ENCODE data around the gene DIS3. TPM values are rescaled to one million over a fixed set of nuclear protein-coding genes. Genes with fewer than 3 reads are reported as not detected.

The DIS3 gene
- total and polyA plus RNA-seq, 9 of the 15 experiments (the other 6 are each of a cell fraction or from before 2014, with no cell fraction given): 6.0 to 48.9 (median 34.2) TPM

DNA sequence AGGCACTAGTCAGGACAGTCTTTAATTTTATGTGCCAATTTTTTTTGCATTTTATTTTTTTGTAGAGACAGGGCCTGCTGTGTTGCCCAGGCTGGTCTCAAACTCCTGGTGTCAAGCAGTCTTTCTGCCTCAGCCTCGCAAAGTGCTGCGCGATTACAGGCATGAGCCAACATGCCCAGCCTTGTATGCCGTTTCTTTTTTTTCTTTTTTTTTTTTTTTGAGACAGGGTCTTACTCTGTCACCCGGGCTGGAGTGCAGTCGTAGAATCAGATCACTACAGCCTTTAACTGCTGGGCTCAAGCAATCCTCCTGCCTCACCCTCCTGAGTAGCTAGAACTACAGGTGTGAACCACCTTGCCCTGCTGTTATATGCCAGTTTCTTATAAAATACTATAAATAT lies 27.6 kb downstream of the DIS3 start (continued):
- no peak for TF ChIP-seq ZNF140 (CRISPR knock-in tag; IDR thresholded peaks at IDR 0.05)
- TF ChIP-seq, protein P1, sequence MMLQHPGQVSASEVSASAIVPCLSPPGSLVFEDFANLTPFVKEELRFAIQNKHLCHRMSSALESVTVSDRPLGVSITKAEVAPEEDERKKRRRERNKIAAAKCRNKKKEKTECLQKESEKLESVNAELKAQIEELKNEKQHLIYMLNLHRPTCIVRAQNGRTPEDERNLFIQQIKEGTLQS (IDR thresholded peaks at IDR 0.05): no peak
- TF ChIP-seq, protein P1 (CRISPR knock-in tag; conservative IDR thresholded peaks at IDR 0.05): no peak
- TF ChIP-seq ZNF12 (CRISPR knock-in tag; IDR thresholded peaks at IDR 0.05): no peak
- no peak for TF ChIP-seq CHD2 (IDR thresholded peaks at IDR 0.05; ENCODE audit: low read depth, low read length)

DNA sequence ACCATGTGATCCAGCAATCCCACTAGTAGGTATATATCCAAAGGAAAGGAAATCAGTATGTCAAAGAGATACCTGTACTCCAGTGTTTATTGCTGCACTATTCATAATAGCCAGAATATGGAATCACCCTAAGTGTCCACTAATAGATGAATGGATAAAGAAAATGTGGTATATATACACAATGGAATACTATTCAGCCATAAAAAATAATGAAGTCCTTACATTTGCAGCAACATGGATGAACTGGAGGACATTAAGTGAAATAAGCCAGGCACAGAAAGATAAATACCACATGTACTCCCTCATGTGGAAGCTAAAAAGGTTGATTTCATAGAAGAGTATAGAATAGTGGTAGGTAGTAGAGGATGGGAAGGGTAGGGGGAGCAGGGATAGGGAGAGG lies 30.5 kb downstream of the DIS3 start:
- no peaks in the 10 kb centered on the region for H3K4me1 ChIP-seq (replicated peaks in 1 of 2; ENCODE audit: control insufficient read depth in 2 of 2, insufficient read depth in 2 of 2, low read length in 2 of 2)
- ChIA-PET CTCF (ENCODE audit: low intra/inter-chr PET ratio) (no interaction called here), POLR2A (interaction anchor here (1.6 kb wide), 1 partner anchor 15 kb away, joined by 6 read pairs; no protein-coding TSS in a partner anchor)
- no peaks in the 10 kb centered on the region for H3K27me3 ChIP-seq (ENCODE audit: control insufficient read depth in 2 of 2, insufficient read depth in 2 of 2, low read length in 2 of 2)
- in situ Hi-C loops (cut with MboI) (no loop called here), intact Hi-C loops (cut with micrococcal nuclease) (no loop called here)
- BruUV-seq (replicated peaks): no TSS peak
- no peak overlapping the region for H3K27ac ChIP-seq (ENCODE audit: extremely low read depth, low read depth, low read length)
- no peaks in the 10 kb centered on the region for H3K9me1 ChIP-seq (ENCODE audit: control insufficient read depth, insufficient read depth, low read length)
- no peak for FAIRE-seq
- H3K36me3 ChIP-seq (ENCODE audit: control insufficient read depth, insufficient read depth, low read length): peaks cover 87% of the 10 kb centered on the region
- no peak for DNase-seq (ENCODE audit: extremely low read depth in 1 of 4, low spot score in 3 of 4)
- H3K9me3 ChIP-seq (replicated peaks; ENCODE audit: control insufficient read depth, insufficient read depth, low read depth, low read length): no peaks in the 10 kb centered on the region
- H2AFZ ChIP-seq (ENCODE audit: low read depth, low read length): no peak overlapping the region
- no peaks in the 10 kb centered on the region for H4K20me1 ChIP-seq (replicated peaks; ENCODE audit: control insufficient read depth, insufficient read depth, low read length)
- peaks cover 4% of the 10 kb centered on the region; the same call in 1 of the 3 replicates for H3K79me2 ChIP-seq (ENCODE audit: control insufficient read depth, insufficient read depth, low read length)
- H3K4me2 ChIP-seq (ENCODE audit: insufficient read depth, low read length): no peak overlapping the region
- no peak overlapping the region for H3K4me3 ChIP-seq
- ATAC-seq: no peak
- H3K9ac ChIP-seq (ENCODE audit: insufficient read depth in 1 of 2, low read depth in 2 of 2, low read length in 2 of 2): no peak overlapping the region
- TF ChIP-seq BDP1 (IDR thresholded peaks at IDR 0.05; ENCODE audit: insufficient read depth, insufficient read length) (no peak), PRMT5 (CRISPR knock-in tag; IDR thresholded peaks at IDR 0.05) (no peak), GABPB2 (CRISPR knock-in tag; conservative IDR thresholded peaks at IDR 0.05) (no peak), ZKSCAN3 (CRISPR knock-in tag; IDR thresholded peaks at IDR 0.05) (no peak), SREBF1 (IDR thresholded peaks at IDR 0.05; ENCODE audit: borderline replicate concordance, low read depth, low read length) (no peak), MYC (IDR thresholded peaks at IDR 0.05; ENCODE audit: low read depth, low read length) (no peak), MYC (CRISPR knock-in tag; IDR thresholded peaks at IDR 0.05; ENCODE audit: borderline replicate concordance, low read depth) (no peak), HDAC8 (tag; IDR thresholded peaks at IDR 0.05) (no peak), FOXJ3 (CRISPR knock-in tag; IDR thresholded peaks at IDR 0.05) (no peak), LEF1 (IDR thresholded peaks at IDR 0.05) (no peak), GTF2E2 (tag; IDR thresholded peaks at IDR 0.05) (no peak)
- TF ChIP-seq, protein P2, sequence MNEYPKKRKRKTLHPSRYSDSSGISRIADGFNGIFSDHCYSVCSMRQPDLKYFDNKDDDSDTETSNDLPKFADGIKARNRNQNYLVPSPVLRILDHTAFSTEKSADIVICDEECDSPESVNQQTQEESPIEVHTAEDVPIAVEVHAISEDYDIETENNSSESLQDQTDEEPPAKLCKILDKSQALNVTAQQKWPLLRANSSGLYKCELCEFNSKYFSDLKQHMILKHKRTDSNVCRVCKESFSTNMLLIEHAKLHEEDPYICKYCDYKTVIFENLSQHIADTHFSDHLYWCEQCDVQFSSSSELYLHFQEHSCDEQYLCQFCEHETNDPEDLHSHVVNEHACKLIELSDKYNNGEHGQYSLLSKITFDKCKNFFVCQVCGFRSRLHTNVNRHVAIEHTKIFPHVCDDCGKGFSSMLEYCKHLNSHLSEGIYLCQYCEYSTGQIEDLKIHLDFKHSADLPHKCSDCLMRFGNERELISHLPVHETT (CRISPR knock-in tag; conservative IDR thresholded peaks at IDR 0.05 in 1 of 2, IDR thresholded peaks at IDR 0.05 in 1 of 2): no peak
- TF ChIP-seq, protein P3, sequence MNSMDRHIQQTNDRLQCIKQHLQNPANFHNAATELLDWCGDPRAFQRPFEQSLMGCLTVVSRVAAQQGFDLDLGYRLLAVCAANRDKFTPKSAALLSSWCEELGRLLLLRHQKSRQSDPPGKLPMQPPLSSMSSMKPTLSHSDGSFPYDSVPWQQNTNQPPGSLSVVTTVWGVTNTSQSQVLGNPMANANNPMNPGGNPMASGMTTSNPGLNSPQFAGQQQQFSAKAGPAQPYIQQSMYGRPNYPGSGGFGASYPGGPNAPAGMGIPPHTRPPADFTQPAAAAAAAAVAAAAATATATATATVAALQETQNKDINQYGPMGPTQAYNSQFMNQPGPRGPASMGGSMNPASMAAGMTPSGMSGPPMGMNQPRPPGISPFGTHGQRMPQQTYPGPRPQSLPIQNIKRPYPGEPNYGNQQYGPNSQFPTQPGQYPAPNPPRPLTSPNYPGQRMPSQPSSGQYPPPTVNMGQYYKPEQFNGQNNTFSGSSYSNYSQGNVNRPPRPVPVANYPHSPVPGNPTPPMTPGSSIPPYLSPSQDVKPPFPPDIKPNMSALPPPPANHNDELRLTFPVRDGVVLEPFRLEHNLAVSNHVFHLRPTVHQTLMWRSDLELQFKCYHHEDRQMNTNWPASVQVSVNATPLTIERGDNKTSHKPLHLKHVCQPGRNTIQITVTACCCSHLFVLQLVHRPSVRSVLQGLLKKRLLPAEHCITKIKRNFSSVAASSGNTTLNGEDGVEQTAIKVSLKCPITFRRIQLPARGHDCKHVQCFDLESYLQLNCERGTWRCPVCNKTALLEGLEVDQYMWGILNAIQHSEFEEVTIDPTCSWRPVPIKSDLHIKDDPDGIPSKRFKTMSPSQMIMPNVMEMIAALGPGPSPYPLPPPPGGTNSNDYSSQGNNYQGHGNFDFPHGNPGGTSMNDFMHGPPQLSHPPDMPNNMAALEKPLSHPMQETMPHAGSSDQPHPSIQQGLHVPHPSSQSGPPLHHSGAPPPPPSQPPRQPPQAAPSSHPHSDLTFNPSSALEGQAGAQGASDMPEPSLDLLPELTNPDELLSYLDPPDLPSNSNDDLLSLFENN (IDR thresholded peaks at IDR 0.05; ENCODE audit: low read depth in 2 of 2, low read length in 2 of 2): no peak
